T-helper 17 cell (primary cell): ENCODE measurements around the gene SLC41A3. TPM values are rescaled to one million over a fixed set of nuclear protein-coding genes. Genes with fewer than 3 reads are reported as not detected.
A peak's percentile ranks its signal among the peaks of the same experiment; 100 is the strongest.
"Not testable (repeated sequence)": the region's sequence is repeated elsewhere in the genome, so short reads cannot be mapped to it uniquely, and the experiment has no call there.

Experiments used
- ATAC-seq: fragments of 150-1000 bp; cut with Tn5 transposase; 2 replicates; pipeline ENCODE4 v1.10.0; 2021; ENCODE audit warnings: mild to moderate bottlenecking, moderate library complexity
- DNase-seq, 3 donors: peaks; one replicate each; pipeline versions ENCODE4 v3.0.0 to v3.0.0-alpha.2; 2020 to 2021
- H3K9me3 ChIP-seq: one replicate; pipeline ENCODE4 v1.7.0; 2013; ENCODE audit warnings: low read length, mild to moderate bottlenecking; ENCODE audit not compliant: control insufficient read depth, poor library complexity, severe bottlenecking
- H3K27ac Mint-ChIP-seq: one replicate; pipeline ENCODE4 v1.8.0; 2022; ENCODE audit warnings: mild to moderate bottlenecking, moderate library complexity, mixed read lengths
- H3K27me3 Mint-ChIP-seq: one replicate; pipeline ENCODE4 v1.8.0; 2022; ENCODE audit warnings: mixed read lengths
- H3K36me3 Mint-ChIP-seq: one replicate; pipeline ENCODE4 v1.8.0; 2022; ENCODE audit warnings: low read depth, mixed read lengths
- H3K4me1 Mint-ChIP-seq: one replicate; pipeline ENCODE4 v1.8.0; 2022; ENCODE audit warnings: mild to moderate bottlenecking, mixed read lengths
- H3K4me3 Mint-ChIP-seq: one replicate; pipeline ENCODE4 v1.8.0; 2022; ENCODE audit warnings: mild to moderate bottlenecking, moderate library complexity, mixed read lengths
- total RNA-seq, 4 donors: library from RNA in 2 of 4; stranded (reverse) in 2 of 4; gene quantifications; one replicate each; pipeline ENCODE4 v1.2.3 and lab custom pipeline; 2022 to 2026

The SLC41A3 gene
- total RNA-seq, 2 donors from 2014 or later, result 34.3 to 34.7 TPM

DNA sequence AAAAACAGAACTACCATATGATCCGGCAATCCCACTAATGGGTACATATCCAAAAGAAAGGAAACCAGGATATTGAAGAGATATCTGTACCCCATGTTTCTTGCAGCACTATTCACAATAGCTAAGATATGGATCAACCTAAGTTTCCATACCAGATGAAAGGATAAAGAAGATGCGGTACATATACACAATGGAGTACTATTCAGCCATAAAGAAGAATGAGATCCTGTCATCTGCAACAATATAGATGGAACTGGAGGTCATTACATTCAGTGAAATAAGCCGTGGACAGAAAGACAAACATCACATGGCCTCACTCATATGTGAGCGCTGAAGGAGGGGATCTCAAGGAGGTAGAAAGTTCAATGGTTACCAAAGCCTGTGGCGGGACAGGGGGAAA lies 3.0 kb downstream of the SLC41A3 start:
- no peaks in the 10 kb centered on the region for H3K9me3 ChIP-seq
- DNase-seq (no peak), ATAC-seq (no peak)
- Mint-ChIP-seq H3K27me3 (no peaks in the 10 kb centered on the region), H3K4me3 (no peak overlapping the region), H3K4me1 (peaks cover 18% of the 10 kb centered on the region), H3K36me3 (no peaks in the 10 kb centered on the region), H3K27ac (peak overlapping the region; percentile 8)

- Mint-ChIP-seq H3K27me3 (no peaks in the 10 kb centered on the region), H3K4me3 (no peak overlapping the region), H3K4me1 (peaks cover 14% of the 10 kb centered on the region), H3K36me3 (no peaks in the 10 kb centered on the region), H3K27ac (no peak overlapping the region)
- DNase-seq, result no peak
- no peaks in the 10 kb centered on the region for H3K9me3 ChIP-seq
- no peak for ATAC-seq
Observed at GRCh38 chr3:126078866-126079265, 5.1 kb downstream of the SLC41A3 start.

GRCh38 chr3:126077754-126078153 lies 6.2 kb downstream of the SLC41A3 start:
- Mint-ChIP-seq H3K4me1 (peaks cover 11% of the 10 kb centered on the region), H3K27me3 (no peaks in the 10 kb centered on the region), H3K36me3 (no peaks in the 10 kb centered on the region), H3K4me3 (no peak overlapping the region), H3K27ac (no peak overlapping the region)
- ATAC-seq, result no peak
- H3K9me3 ChIP-seq, result no peaks in the 10 kb centered on the region
- DNase-seq, result no peak

DNA sequence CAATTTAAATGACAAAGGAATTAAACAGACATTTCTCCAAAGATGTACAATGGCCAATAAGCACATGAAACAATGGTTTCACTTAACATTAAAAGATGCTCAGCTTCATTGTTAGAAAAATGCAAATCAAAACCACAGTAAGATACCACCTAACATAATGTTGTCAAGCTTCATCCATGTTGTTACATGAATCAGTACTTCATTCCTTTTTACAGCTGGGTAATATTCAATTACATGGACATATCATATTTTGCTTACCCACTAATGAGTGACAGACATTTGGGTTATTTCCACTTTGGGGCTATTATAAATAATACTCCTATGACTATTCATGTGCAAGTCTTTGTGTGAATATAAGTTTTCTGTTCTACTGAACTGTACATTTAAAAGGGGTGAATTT lies 7.8 kb downstream of the SLC41A3 start:
- peaks cover 11% of the 10 kb centered on the region for H3K4me1 Mint-ChIP-seq
- ATAC-seq, result no peak

DNA sequence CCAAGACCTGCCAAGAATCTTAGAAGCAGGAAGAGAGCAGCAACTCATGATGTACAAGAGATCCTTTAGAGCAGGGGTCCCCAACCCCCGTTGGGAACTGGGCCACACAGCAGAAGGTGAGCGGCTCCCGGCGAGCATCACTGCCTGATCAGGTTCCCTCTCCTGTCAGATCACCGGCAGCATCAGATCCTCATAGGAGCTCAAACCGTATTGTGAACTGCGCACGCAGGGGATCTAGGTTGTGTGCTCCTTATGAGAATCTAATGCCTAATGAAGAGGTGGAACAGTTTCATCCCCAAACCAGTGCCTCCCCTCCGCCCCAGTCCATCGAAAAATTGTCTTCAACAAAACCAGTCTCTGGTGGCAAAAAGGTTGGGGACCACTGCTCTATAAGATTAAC lies 13.8 kb downstream of the SLC41A3 start:
- peaks cover 15% of the 10 kb centered on the region for H3K4me1 Mint-ChIP-seq
- peaks cover 4% of the 10 kb centered on the region for H3K36me3 Mint-ChIP-seq
- no peaks in the 10 kb centered on the region for H3K9me3 ChIP-seq
- H3K27ac Mint-ChIP-seq, result no peak overlapping the region
- DNase-seq (no peak), ATAC-seq (no peak)
- no peak overlapping the region for H3K4me3 Mint-ChIP-seq
- no peaks in the 10 kb centered on the region for H3K27me3 Mint-ChIP-seq

More for the DNA sequence above, 7.8 kb downstream of the SLC41A3 start:
- Mint-ChIP-seq H3K27ac (no peak overlapping the region), H3K4me3 (no peak overlapping the region), H3K36me3 (peaks cover under 1% of the 10 kb centered on the region), H3K27me3 (no peaks in the 10 kb centered on the region)
- no peaks in the 10 kb centered on the region for H3K9me3 ChIP-seq
- DNase-seq, result no peak

GRCh38 chr3:126067959-126068358 lies 16.0 kb downstream of the SLC41A3 start:
- H3K9me3 ChIP-seq, result no peaks in the 10 kb centered on the region
- Mint-ChIP-seq H3K36me3 (peaks cover 4% of the 10 kb centered on the region), H3K4me1 (peaks cover 32% of the 10 kb centered on the region), H3K27me3 (no peaks in the 10 kb centered on the region), H3K4me3 (no peak overlapping the region), H3K27ac (peak overlapping the region; percentile 8)
- ATAC-seq, result no peak
- DNase-seq, result no peak

DNA sequence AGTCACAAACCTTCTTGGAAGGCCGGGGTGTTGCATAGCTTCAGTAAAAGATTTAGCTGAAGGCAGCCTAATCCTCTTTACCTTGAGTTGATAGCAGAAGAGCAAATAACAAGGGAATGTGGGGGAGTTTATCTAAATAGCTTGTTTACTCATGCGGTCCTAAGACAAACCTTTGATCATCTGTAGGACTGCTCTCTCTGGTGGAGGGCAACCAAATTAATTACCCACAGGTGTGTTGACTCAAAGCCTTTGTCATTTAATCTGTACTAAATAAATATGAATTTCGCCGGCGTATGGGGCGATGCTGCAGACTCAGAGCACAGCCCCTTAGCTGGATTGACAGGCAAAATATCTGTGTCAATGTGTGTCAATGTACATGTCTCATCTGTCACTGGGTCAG lies 17.2 kb downstream of the SLC41A3 start:
- not testable (repeated sequence) for H3K4me3 Mint-ChIP-seq, H3K36me3 Mint-ChIP-seq, H3K27ac Mint-ChIP-seq, H3K27me3 Mint-ChIP-seq, ATAC-seq, H3K9me3 ChIP-seq, DNase-seq
- peaks cover 33% of the 10 kb centered on the region for H3K4me1 Mint-ChIP-seq

DNA sequence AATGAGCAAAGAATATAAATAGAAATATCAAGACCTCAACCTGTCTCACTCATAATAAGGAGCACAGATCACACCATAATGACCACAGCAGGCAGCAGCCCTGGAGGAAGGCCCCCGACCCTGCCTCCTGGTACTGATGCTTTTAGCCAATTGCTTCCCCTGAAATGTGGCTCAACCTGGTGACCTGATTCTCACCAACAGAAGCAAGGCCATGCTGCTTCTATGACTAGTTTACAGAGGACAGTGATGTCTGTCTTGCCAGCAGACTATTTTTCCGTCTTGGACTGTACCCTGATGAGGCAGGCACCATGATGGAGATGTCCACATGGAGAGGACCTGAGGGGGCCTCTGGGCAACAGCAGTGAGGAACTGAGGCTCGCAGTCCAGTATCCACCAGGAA lies 18.0 kb downstream of the SLC41A3 start:
- Mint-ChIP-seq H3K27me3 (no peaks in the 10 kb centered on the region), H3K4me1 (peaks cover 34% of the 10 kb centered on the region), H3K27ac (peak overlapping the region; percentile 65), H3K4me3 (no peak overlapping the region), H3K36me3 (peaks cover 2% of the 10 kb centered on the region)
- ATAC-seq, result no peak
- H3K9me3 ChIP-seq, result no peaks in the 10 kb centered on the region
- no peak for DNase-seq

DNA sequence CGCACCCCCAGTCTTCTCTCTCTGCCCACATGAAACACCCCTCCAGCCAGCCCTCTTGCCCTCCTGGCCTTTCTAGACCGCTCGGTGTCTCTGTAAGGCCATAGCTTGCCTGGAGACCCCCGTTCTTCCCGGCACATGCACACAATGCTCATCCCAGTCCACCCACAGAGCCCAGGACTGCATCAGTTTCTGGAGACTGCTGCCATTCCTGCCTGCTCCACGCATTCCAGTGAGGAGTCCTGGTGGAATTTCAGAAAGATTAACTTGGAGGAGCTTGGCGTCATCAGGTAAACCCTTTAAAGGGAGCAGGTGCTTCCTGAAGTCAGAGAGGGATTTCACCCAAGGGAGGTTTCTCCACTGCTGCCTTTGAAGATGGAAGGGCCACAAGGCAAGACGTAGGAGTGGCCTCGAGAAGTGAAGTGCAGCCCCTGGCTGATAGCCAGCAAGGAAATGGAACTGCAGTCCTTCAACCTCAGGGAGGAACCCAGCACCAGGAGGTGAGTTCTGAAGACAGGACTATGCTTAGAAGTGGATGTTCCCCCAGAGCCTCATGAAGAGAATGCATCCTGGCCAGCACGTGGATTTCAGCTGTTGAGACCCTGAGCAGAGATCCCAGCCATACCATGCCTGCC lies 19.2 kb downstream of the SLC41A3 start:
- DNase-seq (no peak), ATAC-seq (no peak)
- peak overlapping the region; percentile 65 for H3K27ac Mint-ChIP-seq
- H3K9me3 ChIP-seq, result no peaks in the 10 kb centered on the region
- H3K4me3 Mint-ChIP-seq, result no peak overlapping the region
- no peaks in the 10 kb centered on the region for H3K27me3 Mint-ChIP-seq
- peaks cover 30% of the 10 kb centered on the region for H3K4me1 Mint-ChIP-seq
- H3K36me3 Mint-ChIP-seq, result peaks cover 1% of the 10 kb centered on the region

DNA sequence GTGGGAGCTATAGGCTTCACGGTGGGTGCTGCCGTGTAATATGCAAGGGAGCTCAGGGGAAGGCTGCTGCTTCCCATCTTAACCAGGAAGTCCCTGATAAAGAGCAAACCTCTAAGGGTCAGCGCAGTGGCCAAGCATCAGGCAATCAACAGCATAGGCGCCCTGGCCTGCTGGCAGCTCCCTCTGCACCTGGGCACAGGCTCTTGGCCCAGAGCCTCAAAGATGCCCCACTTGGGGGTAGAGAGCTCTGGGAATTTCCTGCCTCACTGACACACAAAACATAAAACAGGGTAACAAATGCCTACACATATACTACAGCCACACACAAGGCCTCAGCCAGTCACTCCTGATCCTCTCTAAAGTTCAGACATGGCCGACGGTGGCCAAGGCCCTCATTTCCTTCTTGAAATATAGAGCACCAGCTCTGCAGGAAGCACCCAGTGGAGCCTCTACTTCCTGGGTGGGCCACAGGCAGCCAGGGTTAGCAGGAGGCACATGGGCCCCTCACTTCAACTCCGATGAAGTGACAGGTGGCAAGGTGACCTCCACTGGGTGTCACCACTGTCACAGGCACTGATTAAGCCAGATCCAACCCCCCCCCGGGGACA lies 20.5 kb downstream of the SLC41A3 start:
- H3K9me3 ChIP-seq, result no peaks in the 10 kb centered on the region
- Mint-ChIP-seq H3K4me3 (peak overlapping the region; percentile 37), H3K27me3 (no peaks in the 10 kb centered on the region), H3K27ac (peak overlapping the region; percentile 65), H3K4me1 (peaks cover 35% of the 10 kb centered on the region), H3K36me3 (no peaks in the 10 kb centered on the region)
- DNase-seq (no peak), ATAC-seq (no peak)

DNA sequence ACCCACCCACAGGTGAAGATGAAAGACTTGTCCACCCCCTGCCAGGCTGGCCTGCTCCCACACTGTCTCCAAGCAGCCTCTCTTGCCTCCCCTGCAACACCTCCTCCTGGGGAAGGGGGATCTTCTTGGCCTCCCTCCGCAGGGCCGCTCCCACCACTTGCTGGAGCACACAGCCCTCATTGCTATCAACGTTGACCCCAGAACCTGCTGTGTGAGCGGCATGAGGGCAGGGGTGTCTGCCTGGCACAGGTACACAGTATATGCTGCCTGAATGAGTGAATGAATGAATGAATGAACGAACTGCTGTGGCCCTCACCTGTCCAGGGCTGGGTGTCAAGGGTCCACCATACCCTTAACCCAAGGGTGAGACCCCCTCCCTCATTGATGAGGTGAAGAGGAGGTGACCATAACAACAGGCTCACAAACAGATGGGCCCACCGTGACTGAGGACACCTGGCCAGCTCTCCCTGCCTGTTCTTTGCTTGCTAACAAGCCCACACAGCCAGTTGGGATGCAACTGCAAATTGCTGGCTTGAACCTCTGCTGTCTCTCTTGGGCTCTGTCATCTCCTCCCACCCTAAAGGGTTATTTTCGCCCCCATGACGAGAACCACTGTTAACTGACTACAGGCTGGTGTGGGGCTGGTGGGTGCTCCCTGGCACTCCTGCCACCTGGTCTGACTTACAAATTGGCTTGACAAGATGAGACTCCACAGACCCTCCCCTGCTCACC lies 22.5 kb downstream of the SLC41A3 start:
- H3K27me3 Mint-ChIP-seq, result no peaks in the 10 kb centered on the region
- H3K4me1 Mint-ChIP-seq, result peaks cover 38% of the 10 kb centered on the region
- no peak for DNase-seq
- no peaks in the 10 kb centered on the region for H3K36me3 Mint-ChIP-seq
- ATAC-seq, result no peak
- no peak overlapping the region for H3K4me3 Mint-ChIP-seq
- H3K27ac Mint-ChIP-seq, result no peak overlapping the region
- no peaks in the 10 kb centered on the region for H3K9me3 ChIP-seq

- no peak overlapping the region for H3K27ac Mint-ChIP-seq
- H3K27me3 Mint-ChIP-seq, result no peaks in the 10 kb centered on the region
- no peak for DNase-seq
- H3K4me3 Mint-ChIP-seq, result no peak overlapping the region
- no peak for ATAC-seq
- H3K4me1 Mint-ChIP-seq, result peaks cover 35% of the 10 kb centered on the region
- H3K9me3 ChIP-seq, result no peaks in the 10 kb centered on the region
- no peaks in the 10 kb centered on the region for H3K36me3 Mint-ChIP-seq
Observed at GRCh38 chr3:126060613-126061145, 23.2 kb downstream of the SLC41A3 start.

- Mint-ChIP-seq H3K4me3 (no peak overlapping the region), H3K4me1 (peaks cover 28% of the 10 kb centered on the region), H3K36me3 (no peaks in the 10 kb centered on the region), H3K27ac (no peak overlapping the region), H3K27me3 (no peaks in the 10 kb centered on the region)
- ATAC-seq (no peak), DNase-seq (no peak)
- H3K9me3 ChIP-seq, result no peaks in the 10 kb centered on the region
Observed at GRCh38 chr3:126058666-126059065, 25.3 kb downstream of the SLC41A3 start.
